ENCODE measurements around the gene TCL1B.

GRCh38 chr14:95645389-95645996 lies 40.7 kb upstream of the TCL1B start:
- no peak for TF ChIP-seq EP300 (IDR thresholded peaks at IDR 0.05)
- TF ChIP-seq, protein P1, sequence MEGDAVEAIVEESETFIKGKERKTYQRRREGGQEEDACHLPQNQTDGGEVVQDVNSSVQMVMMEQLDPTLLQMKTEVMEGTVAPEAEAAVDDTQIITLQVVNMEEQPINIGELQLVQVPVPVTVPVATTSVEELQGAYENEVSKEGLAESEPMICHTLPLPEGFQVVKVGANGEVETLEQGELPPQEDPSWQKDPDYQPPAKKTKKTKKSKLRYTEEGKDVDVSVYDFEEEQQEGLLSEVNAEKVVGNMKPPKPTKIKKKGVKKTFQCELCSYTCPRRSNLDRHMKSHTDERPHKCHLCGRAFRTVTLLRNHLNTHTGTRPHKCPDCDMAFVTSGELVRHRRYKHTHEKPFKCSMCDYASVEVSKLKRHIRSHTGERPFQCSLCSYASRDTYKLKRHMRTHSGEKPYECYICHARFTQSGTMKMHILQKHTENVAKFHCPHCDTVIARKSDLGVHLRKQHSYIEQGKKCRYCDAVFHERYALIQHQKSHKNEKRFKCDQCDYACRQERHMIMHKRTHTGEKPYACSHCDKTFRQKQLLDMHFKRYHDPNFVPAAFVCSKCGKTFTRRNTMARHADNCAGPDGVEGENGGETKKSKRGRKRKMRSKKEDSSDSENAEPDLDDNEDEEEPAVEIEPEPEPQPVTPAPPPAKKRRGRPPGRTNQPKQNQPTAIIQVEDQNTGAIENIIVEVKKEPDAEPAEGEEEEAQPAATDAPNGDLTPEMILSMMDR (IDR thresholded peaks at IDR 0.05) = no peak
- TF ChIP-seq POLR2A (IDR thresholded peaks at IDR 0.05; ENCODE audit: low read depth) = no peak
- TF ChIP-seq POLR2AphosphoS5 (IDR thresholded peaks at IDR 0.05) = no peak
